Liver (tissue), 9 donors: ENCODE results near the gene KLHDC8A. TPM values are rescaled to one million over a fixed set of nuclear protein-coding genes. Genes with fewer than 3 reads are reported as not detected.

Experiments used
- DNase-seq: peaks from one replicate; pipeline ENCODE4 v3.0.0-alpha.2; 2017; ENCODE audit warnings: low spot score
- H3K27ac ChIP-seq, 2 donors: one replicate each; pipeline ENCODE4 v1.7.0; 2013; ENCODE audit warnings: inconsistent platforms in 2 of 2, low read length in 2 of 2, control low read depth in 1 of 2, low read depth in 1 of 2, mild to moderate bottlenecking in 1 of 2
- H3K27me3 ChIP-seq, 4 donors: one replicate each; pipeline versions ENCODE4 v1.6.1 to v1.7.0; 2013; ENCODE audit warnings: low read length in 3 of 4, inconsistent platforms in 1 of 4, mild to moderate bottlenecking in 1 of 4, moderate library complexity in 1 of 4; ENCODE audit not compliant: control insufficient read depth in 4 of 4, insufficient read depth in 4 of 4
- H3K36me3 ChIP-seq, 4 donors: one replicate each; pipeline versions ENCODE4 v1.6.1 to v1.7.0; 2013; ENCODE audit warnings: low read length in 3 of 4, mild to moderate bottlenecking in 3 of 4, low read depth in 1 of 4, moderate library complexity in 1 of 4; ENCODE audit not compliant: control insufficient read depth in 4 of 4, insufficient read depth in 3 of 4
- H3K4me1 ChIP-seq, 4 donors: one replicate each; pipeline versions ENCODE4 v1.6.1 to v1.7.0; 2013; ENCODE audit warnings: low read length in 3 of 4, mild to moderate bottlenecking in 3 of 4, moderate library complexity in 1 of 4; ENCODE audit not compliant: control insufficient read depth in 4 of 4, insufficient read depth in 4 of 4
- H3K4me3 ChIP-seq, 3 donors: one replicate each; pipeline versions ENCODE4 v1.6.1 to v1.7.0; 2013; ENCODE audit warnings: low read length in 3 of 3, control low read depth in 1 of 3, low read depth in 1 of 3, mild to moderate bottlenecking in 1 of 3
- H3K9ac ChIP-seq, 2 donors: one replicate each; pipeline ENCODE4 v1.7.0; 2013; ENCODE audit warnings: low read length in 2 of 2, mild to moderate bottlenecking in 2 of 2, moderate library complexity in 2 of 2, control low read depth in 1 of 2, low read depth in 1 of 2
- H3K9me3 ChIP-seq, 4 donors: one replicate each; pipeline versions ENCODE4 v1.6.1 to v1.7.0; 2013; ENCODE audit warnings: low read length in 3 of 4; ENCODE audit not compliant: control insufficient read depth in 4 of 4
- EGR1 ChIP-seq, 2 donors: IDR thresholded peaks; 2 replicates each; pipeline ENCODE4 v1.6.1; 2016 to 2018; ENCODE audit warnings: antibody characterized with exemption in 2 of 2, low read depth in 2 of 2
- FOXA1 ChIP-seq: IDR thresholded peaks from 2 replicates; pipeline ENCODE4 v1.6.1; 2016; ENCODE audit warnings: antibody characterized with exemption
- FOXA2 ChIP-seq: IDR thresholded peaks from 2 replicates; pipeline ENCODE4 v1.6.1; 2016; ENCODE audit warnings: antibody characterized with exemption
- GABPA ChIP-seq, 2 donors: IDR thresholded peaks in 1 of 2; conservative IDR thresholded peaks in 1 of 2; 2 replicates each; pipeline ENCODE4 v1.6.1; 2016; ENCODE audit warnings: antibody characterized with exemption in 2 of 2, mild to moderate bottlenecking in 1 of 2, moderate library complexity in 1 of 2
- HNF4A ChIP-seq, 2 donors: conservative IDR thresholded peaks; 2 replicates each; pipeline ENCODE4 v1.6.1; 2016; ENCODE audit warnings: antibody characterized with exemption in 2 of 2, mild to moderate bottlenecking in 2 of 2
- HNF4G ChIP-seq: IDR thresholded peaks from 2 replicates; pipeline ENCODE4 v1.6.1; 2016; ENCODE audit warnings: antibody characterized with exemption
- JUND ChIP-seq, 2 donors: IDR thresholded peaks; 2 replicates each; pipeline ENCODE4 v1.6.1; 2016; ENCODE audit warnings: antibody characterized with exemption in 2 of 2
- NR2F2 ChIP-seq: IDR thresholded peaks from 2 replicates; pipeline ENCODE4 v1.6.1; 2016; ENCODE audit warnings: antibody characterized with exemption
- RAD21 ChIP-seq, 2 donors: IDR thresholded peaks; 2 replicates each; pipeline ENCODE4 v1.6.1; 2016; ENCODE audit warnings: antibody characterized with exemption in 2 of 2, mild to moderate bottlenecking in 2 of 2
- RXRA ChIP-seq, 2 donors: IDR thresholded peaks; 2 replicates each; pipeline ENCODE4 v1.6.1; 2017 to 2018; ENCODE audit warnings: antibody characterized with exemption in 2 of 2, mild to moderate bottlenecking in 1 of 2
- SP1 ChIP-seq: IDR thresholded peaks from 2 replicates; pipeline ENCODE4 v1.6.1; 2018; ENCODE audit warnings: antibody characterized with exemption, mild to moderate bottlenecking
- TAF1 ChIP-seq: conservative IDR thresholded peaks from 2 replicates; pipeline ENCODE4 v1.6.1; 2016; ENCODE audit warnings: antibody characterized with exemption, mild to moderate bottlenecking
- YY1 ChIP-seq: IDR thresholded peaks from 2 replicates; pipeline ENCODE4 v1.6.1; 2016; ENCODE audit warnings: antibody characterized with exemption, mild to moderate bottlenecking
- WGBS: extraction: QIAGEN DNeasy Blood & Tissue Kit; methylation state at CpG from one replicate; pipeline ENCODE4 v1.1.7; 2013; 5-methylcytosine and 5-hydroxymethylcytosine counted together
- polyA plus RNA-seq, 2 donors: library from polyadenylated mRNA; stranded (reverse) in 1 of 2; unstranded in 1 of 2; fragments of 200-250 nt in 1 of 2; fragments of >200 nt in 1 of 2; fragmentation: Nextera tagmentation in 1 of 2; extraction: Ambion mirVana in 1 of 2; gene quantifications; one replicate each; pipeline versions ENCODE4 v1.2.1 to v1.2.3, GENCODE V29; 2013 to 2015
- total RNA-seq, 2 donors: library from RNA; depleted of rRNA; stranded (reverse); fragments of >200 nt; gene quantifications; one replicate each; pipeline ENCODE4 v1.2.3, GENCODE V29; 2014
- TF ChIP-seq, protein P1 (sequence below): IDR thresholded peaks from 2 replicates; pipeline ENCODE4 v1.6.1; 2016; ENCODE audit warnings: antibody characterized with exemption
- TF ChIP-seq, protein P2 (sequence below): IDR thresholded peaks from 2 replicates; pipeline ENCODE4 v1.6.1; 2016; ENCODE audit warnings: antibody characterized with exemption
- TF ChIP-seq, protein P3 (sequence below): fragments of 150-350 bp; IDR thresholded peaks from 2 replicates; pipeline ENCODE4 v1.5.1; 2017; ENCODE audit warnings: improper control_type of control experiment, low read depth, low read length; ENCODE audit not compliant: missing input control
- TF ChIP-seq, protein P4 (sequence below): IDR thresholded peaks from 2 replicates; pipeline ENCODE4 v1.6.1; 2016; ENCODE audit warnings: antibody characterized with exemption
- donor health status: healthy.
- donor health status: healthy.
- donor health status: healthy.
- donor health status: healthy.
- donor health status: healthy.

The KLHDC8A gene
- total and polyA plus RNA-seq, 4 donors: 0.02 to 0.05 TPM; not detected in 2

DNA sequence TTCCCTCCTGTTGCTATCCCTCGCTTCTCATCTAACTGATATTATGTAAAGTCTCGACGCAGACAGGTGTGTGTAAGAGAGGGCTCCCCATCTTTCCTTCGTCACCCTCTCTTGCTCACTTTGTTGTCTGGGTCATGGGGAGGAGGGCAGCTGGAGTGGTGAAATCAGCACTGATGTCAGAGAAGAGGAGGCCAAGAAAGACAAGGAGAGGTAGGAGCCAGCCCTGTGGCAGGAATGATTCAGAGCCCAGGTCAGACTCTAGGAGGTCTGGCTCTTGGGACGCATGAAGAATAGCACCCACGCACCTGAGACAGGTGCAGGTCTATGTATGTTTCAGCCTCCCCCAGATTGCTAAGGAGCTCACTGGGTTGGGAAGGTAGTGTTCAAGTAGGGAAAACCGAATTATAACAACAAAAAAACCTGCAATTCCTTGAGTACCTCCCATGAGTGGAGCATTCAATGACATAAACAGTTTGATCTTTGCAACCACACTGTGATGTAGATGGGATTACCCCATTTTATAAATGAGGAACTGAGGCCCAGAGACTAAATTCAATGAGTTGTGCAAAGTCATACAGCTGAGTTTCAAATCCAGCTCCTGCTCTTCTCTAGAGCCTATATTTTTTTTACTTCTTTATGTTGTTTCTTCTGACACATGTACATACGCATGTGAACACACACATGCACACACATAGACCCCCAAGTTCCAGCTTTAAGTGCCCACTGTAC lies 45.6 kb downstream of the KLHDC8A start:
- TF ChIP-seq, protein P1, sequence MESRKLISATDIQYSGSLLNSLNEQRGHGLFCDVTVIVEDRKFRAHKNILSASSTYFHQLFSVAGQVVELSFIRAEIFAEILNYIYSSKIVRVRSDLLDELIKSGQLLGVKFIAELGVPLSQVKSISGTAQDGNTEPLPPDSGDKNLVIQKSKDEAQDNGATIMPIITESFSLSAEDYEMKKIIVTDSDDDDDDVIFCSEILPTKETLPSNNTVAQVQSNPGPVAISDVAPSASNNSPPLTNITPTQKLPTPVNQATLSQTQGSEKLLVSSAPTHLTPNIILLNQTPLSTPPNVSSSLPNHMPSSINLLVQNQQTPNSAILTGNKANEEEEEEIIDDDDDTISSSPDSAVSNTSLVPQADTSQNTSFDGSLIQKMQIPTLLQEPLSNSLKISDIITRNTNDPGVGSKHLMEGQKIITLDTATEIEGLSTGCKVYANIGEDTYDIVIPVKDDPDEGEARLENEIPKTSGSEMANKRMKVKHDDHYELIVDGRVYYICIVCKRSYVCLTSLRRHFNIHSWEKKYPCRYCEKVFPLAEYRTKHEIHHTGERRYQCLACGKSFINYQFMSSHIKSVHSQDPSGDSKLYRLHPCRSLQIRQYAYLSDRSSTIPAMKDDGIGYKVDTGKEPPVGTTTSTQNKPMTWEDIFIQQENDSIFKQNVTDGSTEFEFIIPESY: no peak
- no peak for TF ChIP-seq TAF1
- Histone ChIP-seq H3K36me3 (peaks cover 3 to 24% (median 18%) of the 10 kb centered on the region in 4 donors), H3K9me3 (no peaks in the 10 kb centered on the region), H3K27me3 (no peaks in the 10 kb centered on the region), H3K9ac (no peak overlapping the region), H3K27ac (no peak overlapping the region), H3K4me3 (no peak overlapping the region), H3K4me1 (peaks cover 1 to 10% (median 7%) of the 10 kb centered on the region in 4 donors)
- no peak for DNase-seq
- 94% methylated on average over 8 of the region's 8 CpGs for WGBS

DNA sequence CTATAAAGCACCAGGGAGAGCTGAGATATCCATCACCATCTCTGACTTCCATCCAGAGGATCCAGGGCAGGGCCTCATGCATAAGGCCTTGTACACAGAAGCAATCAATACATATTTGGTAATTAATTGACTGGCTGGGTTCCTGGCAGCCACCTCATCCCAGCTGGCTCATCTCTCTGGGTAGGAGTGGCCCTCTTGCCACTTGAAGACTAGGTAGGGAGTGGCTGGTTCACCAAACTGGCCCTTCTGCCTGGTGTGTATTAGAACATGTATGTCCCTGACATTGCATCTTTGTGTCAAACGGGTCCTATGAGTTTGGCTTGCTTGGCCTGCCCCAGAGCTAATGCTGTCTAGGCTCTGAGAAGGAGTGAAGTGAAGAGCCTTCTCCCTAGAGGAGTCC lies 47.0 kb downstream of the KLHDC8A start:
- Histone ChIP-seq H3K9me3 (no peaks in the 10 kb centered on the region), H3K27ac (no peak overlapping the region), H3K4me3 (no peak overlapping the region), H3K36me3 (peaks cover 3 to 34% (median 25%) of the 10 kb centered on the region in 4 donors), H3K9ac (no peak overlapping the region), H3K27me3 (no peaks in the 10 kb centered on the region), H3K4me1 (peaks cover 0 to 6% (median 3%) of the 10 kb centered on the region in 4 donors)
- TF ChIP-seq SP1 (no peak), EGR1 (IDR thresholded peaks at IDR 0.05; ENCODE audit: low read depth in 2 of 2) (no peak), HNF4A (conservative IDR thresholded peaks at IDR 0.05) (peak in 1 of 2 donors; percentile 27), RXRA (IDR thresholded peaks at IDR 0.05) (peak; percentile 11 to 23), NR2F2 (no peak), GABPA (IDR thresholded peaks at IDR 0.05 in 1 of 2, conservative IDR thresholded peaks at IDR 0.05 in 1 of 2) (no peak)
- no peak for DNase-seq
- 69% methylated on average over 1 of the region's 1 CpG for WGBS

DNA sequence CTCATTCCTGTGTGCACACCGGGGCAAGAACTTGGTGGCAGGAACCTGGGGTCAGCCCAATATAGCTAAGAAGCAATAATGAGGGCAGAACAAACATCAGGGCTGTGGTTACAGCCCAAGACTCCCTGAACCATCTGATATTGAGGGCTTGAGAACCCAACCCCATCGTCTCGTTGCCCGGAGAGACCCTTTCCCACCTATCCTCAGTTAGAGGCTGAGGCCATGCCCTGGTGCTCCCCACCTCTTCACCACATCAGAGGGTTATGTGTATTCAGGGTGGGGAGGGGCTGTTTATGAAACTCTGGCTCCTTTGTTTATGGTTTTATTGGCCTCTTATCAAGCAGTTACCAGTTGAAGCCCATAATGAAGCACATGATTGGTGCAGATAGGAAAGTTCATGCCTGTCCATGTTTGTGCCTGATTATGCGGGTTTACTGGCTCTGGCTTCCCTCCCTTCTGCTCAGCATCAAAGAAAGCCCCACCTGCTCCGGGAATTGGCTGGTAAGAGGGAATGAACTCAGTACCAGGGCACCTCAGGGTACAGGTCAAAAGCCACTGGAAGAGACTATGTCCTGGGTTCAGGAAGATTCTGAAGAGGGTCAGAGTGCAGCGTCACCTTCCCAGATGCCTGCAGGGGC lies 49.7 kb downstream of the KLHDC8A start:
- DNase-seq: no peak
- H3K36me3 ChIP-seq: peaks cover 18 to 54% (median 43%) of the 10 kb centered on the region in 4 donors
- no peak overlapping the region for H3K4me3 ChIP-seq
- H3K9ac ChIP-seq: no peak overlapping the region
- WGBS: 77% methylated on average over 7 of the region's 7 CpGs
- peaks cover 0 to 3% (median under 1%) of the 10 kb centered on the region in 4 donors for H3K4me1 ChIP-seq
- H3K27ac ChIP-seq: no peak overlapping the region
- no peaks in the 10 kb centered on the region for H3K27me3 ChIP-seq
- H3K9me3 ChIP-seq: no peaks in the 10 kb centered on the region
- TF ChIP-seq, protein P1: no peak
- TF ChIP-seq FOXA2: no peak
- peak; percentile 98 for TF ChIP-seq HNF4A (conservative IDR thresholded peaks at IDR 0.05)
- TF ChIP-seq FOXA1: peak; percentile 40
- TF ChIP-seq TAF1: no peak
- TF ChIP-seq, protein P2, sequence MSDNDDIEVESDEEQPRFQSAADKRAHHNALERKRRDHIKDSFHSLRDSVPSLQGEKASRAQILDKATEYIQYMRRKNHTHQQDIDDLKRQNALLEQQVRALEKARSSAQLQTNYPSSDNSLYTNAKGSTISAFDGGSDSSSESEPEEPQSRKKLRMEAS: no peak
- TF ChIP-seq RAD21 (IDR thresholded peaks at IDR 0.05): no peak
- peak; percentile 48 for TF ChIP-seq YY1
- peak; percentile 85 for TF ChIP-seq NR2F2
- peak; percentile 31 to 48 for TF ChIP-seq JUND (IDR thresholded peaks at IDR 0.05)
- TF ChIP-seq EGR1 (IDR thresholded peaks at IDR 0.05; ENCODE audit: low read depth in 2 of 2): no peak
- TF ChIP-seq, protein P3, sequence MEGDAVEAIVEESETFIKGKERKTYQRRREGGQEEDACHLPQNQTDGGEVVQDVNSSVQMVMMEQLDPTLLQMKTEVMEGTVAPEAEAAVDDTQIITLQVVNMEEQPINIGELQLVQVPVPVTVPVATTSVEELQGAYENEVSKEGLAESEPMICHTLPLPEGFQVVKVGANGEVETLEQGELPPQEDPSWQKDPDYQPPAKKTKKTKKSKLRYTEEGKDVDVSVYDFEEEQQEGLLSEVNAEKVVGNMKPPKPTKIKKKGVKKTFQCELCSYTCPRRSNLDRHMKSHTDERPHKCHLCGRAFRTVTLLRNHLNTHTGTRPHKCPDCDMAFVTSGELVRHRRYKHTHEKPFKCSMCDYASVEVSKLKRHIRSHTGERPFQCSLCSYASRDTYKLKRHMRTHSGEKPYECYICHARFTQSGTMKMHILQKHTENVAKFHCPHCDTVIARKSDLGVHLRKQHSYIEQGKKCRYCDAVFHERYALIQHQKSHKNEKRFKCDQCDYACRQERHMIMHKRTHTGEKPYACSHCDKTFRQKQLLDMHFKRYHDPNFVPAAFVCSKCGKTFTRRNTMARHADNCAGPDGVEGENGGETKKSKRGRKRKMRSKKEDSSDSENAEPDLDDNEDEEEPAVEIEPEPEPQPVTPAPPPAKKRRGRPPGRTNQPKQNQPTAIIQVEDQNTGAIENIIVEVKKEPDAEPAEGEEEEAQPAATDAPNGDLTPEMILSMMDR: no peak
- TF ChIP-seq HNF4G: peak; percentile 87
- peak; percentile 94 to 97 for TF ChIP-seq RXRA (IDR thresholded peaks at IDR 0.05)
- TF ChIP-seq SP1: peak; percentile 64
- no peak for TF ChIP-seq GABPA (IDR thresholded peaks at IDR 0.05 in 1 of 2, conservative IDR thresholded peaks at IDR 0.05 in 1 of 2)
- TF ChIP-seq, protein P4, sequence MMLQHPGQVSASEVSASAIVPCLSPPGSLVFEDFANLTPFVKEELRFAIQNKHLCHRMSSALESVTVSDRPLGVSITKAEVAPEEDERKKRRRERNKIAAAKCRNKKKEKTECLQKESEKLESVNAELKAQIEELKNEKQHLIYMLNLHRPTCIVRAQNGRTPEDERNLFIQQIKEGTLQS: no peak
